ENCODE results near the gene TMEM252.

Gene TMEM252

GRCh38 chr9:68495247-68495646, 45.4 kb downstream of the TMEM252 start:
- Histone ChIP-seq H2AFZ (ENCODE audit: low read length) (no peak overlapping the region), H3K4me1 (ENCODE audit: insufficient read depth, low read length, poor library complexity, severe bottlenecking) (no peaks in the 10 kb centered on the region), H4K20me1 (ENCODE audit: insufficient read depth, low read length, poor library complexity, severe bottlenecking) (no peaks in the 10 kb centered on the region), H3K4me2 (ENCODE audit: low read depth, low read length, poor library complexity, severe bottlenecking) (no peak overlapping the region), H3K27me3 (ENCODE audit: insufficient read depth, low read length, poor library complexity, severe bottlenecking) (no peaks in the 10 kb centered on the region), H3K9ac (ENCODE audit: low read depth, low read length, poor library complexity, severe bottlenecking) (no peak overlapping the region), H3K36me3 (ENCODE audit: insufficient read depth, low read length) (no peaks in the 10 kb centered on the region), H3F3A (ENCODE audit: low read depth) (no peaks in the 10 kb centered on the region), H3K9me3 (ENCODE audit: insufficient read depth, low read depth, low read length) (no peaks in the 10 kb centered on the region), H3K9me2 (replicated peaks; ENCODE audit: low read depth, low read length) (no peaks in the 10 kb centered on the region), H3K79me2 (ENCODE audit: insufficient read depth, low read length) (no peaks in the 10 kb centered on the region), H3K4me3 (ENCODE audit: low read length, poor library complexity, severe bottlenecking) (no peak overlapping the region)
- TF ChIP-seq CTCF (conservative IDR thresholded peaks at IDR 0.05; ENCODE audit: low read length) (no peak), EZH2phosphoT487 (IDR thresholded peaks at IDR 0.05; ENCODE audit: borderline replicate concordance) (no peak)

- Histone ChIP-seq H3K9me2 (replicated peaks; ENCODE audit: low read depth, low read length) (no peaks in the 10 kb centered on the region), H3K4me2 (ENCODE audit: low read depth, low read length, poor library complexity, severe bottlenecking) (no peak overlapping the region), H3K4me3 (ENCODE audit: low read length, poor library complexity, severe bottlenecking) (no peak overlapping the region), H3K4me1 (ENCODE audit: insufficient read depth, low read length, poor library complexity, severe bottlenecking) (no peaks in the 10 kb centered on the region), H3F3A (ENCODE audit: low read depth) (no peaks in the 10 kb centered on the region), H3K9me3 (ENCODE audit: insufficient read depth, low read depth, low read length) (no peaks in the 10 kb centered on the region), H3K79me2 (ENCODE audit: insufficient read depth, low read length) (no peaks in the 10 kb centered on the region), H3K36me3 (ENCODE audit: insufficient read depth, low read length) (no peaks in the 10 kb centered on the region), H3K27me3 (ENCODE audit: insufficient read depth, low read length, poor library complexity, severe bottlenecking) (no peaks in the 10 kb centered on the region), H2AFZ (ENCODE audit: low read length) (no peak overlapping the region), H4K20me1 (ENCODE audit: insufficient read depth, low read length, poor library complexity, severe bottlenecking) (no peaks in the 10 kb centered on the region), H3K9ac (ENCODE audit: low read depth, low read length, poor library complexity, severe bottlenecking) (no peak overlapping the region)
- TF ChIP-seq EZH2phosphoT487 (IDR thresholded peaks at IDR 0.05; ENCODE audit: borderline replicate concordance) (no peak), CTCF (conservative IDR thresholded peaks at IDR 0.05; ENCODE audit: low read length) (no peak)
These were observed 46.6 kb downstream of the TMEM252 start for GRCh38 chr9:68493958-68494577.

GRCh38 chr9:68493541-68493940, 47.1 kb downstream of the TMEM252 start:
- no peaks in the 10 kb centered on the region for H3K36me3 ChIP-seq (ENCODE audit: insufficient read depth, low read length)
- H2AFZ ChIP-seq (ENCODE audit: low read length) = no peak overlapping the region
- no peaks in the 10 kb centered on the region for H3F3A ChIP-seq (ENCODE audit: low read depth)
- no peak overlapping the region for H3K9ac ChIP-seq (ENCODE audit: low read depth, low read length, poor library complexity, severe bottlenecking)
- no peak overlapping the region for H3K4me3 ChIP-seq (ENCODE audit: low read length, poor library complexity, severe bottlenecking)
- H3K4me1 ChIP-seq (ENCODE audit: insufficient read depth, low read length, poor library complexity, severe bottlenecking) = no peaks in the 10 kb centered on the region
- TF ChIP-seq EZH2phosphoT487 (IDR thresholded peaks at IDR 0.05; ENCODE audit: borderline replicate concordance) = no peak
- no peak for TF ChIP-seq CTCF (conservative IDR thresholded peaks at IDR 0.05; ENCODE audit: low read length)
- H3K27me3 ChIP-seq (ENCODE audit: insufficient read depth, low read length, poor library complexity, severe bottlenecking) = no peaks in the 10 kb centered on the region
- H3K79me2 ChIP-seq (ENCODE audit: insufficient read depth, low read length) = no peaks in the 10 kb centered on the region
- H3K9me3 ChIP-seq (ENCODE audit: insufficient read depth, low read depth, low read length) = no peaks in the 10 kb centered on the region
- H4K20me1 ChIP-seq (ENCODE audit: insufficient read depth, low read length, poor library complexity, severe bottlenecking) = no peaks in the 10 kb centered on the region
- no peaks in the 10 kb centered on the region for H3K9me2 ChIP-seq (replicated peaks; ENCODE audit: low read depth, low read length)
- no peak overlapping the region for H3K4me2 ChIP-seq (ENCODE audit: low read depth, low read length, poor library complexity, severe bottlenecking)

All from Loucy (cell line).